ENCODE results near the gene AUNIP. TPM values are rescaled to one million over a fixed set of nuclear protein-coding genes. Genes with fewer than 3 reads are reported as not detected.

AUNIP gene
- total and polyA plus RNA-seq, 2 of the 8 experiments (the other 6 are each of a cell fraction or from before 2014, with no cell fraction given), result 18.6 to 23.2 TPM

DNA sequence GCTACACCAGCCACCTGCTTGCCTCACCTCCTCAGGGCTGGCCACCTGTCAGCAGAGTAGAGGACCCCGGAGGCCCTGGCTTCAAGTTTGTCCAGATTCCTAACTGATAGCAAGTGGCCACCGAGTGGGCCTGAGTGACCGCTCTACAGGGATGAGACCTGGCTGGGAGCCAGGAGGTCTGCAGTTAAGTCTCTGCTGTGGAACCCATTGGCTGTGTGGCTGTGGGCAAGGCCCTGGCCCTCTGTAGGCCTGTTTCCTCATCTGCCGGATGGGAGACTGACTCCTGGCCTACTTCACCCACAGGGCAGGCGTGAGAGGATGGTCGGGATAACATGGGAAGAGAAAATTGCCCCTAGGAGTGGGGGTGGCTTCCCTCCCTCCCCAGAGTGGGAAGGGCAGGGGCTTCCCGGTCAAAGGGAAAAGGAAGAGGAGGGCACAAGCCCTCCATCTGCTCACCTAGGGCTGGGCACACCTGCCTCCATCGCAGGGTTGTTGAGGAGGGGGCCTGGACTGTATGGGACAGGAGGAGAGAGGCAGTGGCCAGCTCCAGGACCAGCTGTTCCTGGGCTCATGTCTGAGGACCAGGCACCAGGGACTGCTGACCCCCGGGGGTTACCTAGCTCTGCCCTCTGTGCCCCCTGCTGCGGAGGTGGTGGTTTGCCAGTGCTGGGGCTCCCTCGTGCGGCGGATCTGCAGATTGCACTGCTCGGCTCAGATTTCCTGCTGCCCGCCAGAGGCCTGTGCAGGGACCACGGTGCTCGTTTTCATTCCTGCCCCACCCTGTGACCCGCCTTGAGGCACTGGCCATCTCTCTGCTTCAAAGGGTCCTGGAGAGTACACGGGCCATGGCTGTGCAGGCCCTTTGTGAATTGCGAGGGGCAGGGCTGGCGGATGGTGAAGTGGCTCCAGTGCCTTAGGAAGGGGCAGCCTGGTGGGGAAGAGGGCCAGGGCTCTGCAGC, 48.6 kb downstream of the AUNIP start (continued):
- TF ChIP-seq RAD21 (IDR thresholded peaks at IDR 0.05 in 1 of 2, conservative IDR thresholded peaks at IDR 0.05 in 1 of 2; ENCODE audit: low read depth in 2 of 2, low read length in 2 of 2) (peak; percentile 99 to 100), JUND (IDR thresholded peaks at IDR 0.05; ENCODE audit: low read length) (peak; percentile 61; the same call in 1 of the 2 replicates), EP300 (IDR thresholded peaks at IDR 0.05; ENCODE audit: borderline replicate concordance in 1 of 2, low read depth in 2 of 2, low read length in 2 of 2) (no peak)
- TF ChIP-seq, protein P1, sequence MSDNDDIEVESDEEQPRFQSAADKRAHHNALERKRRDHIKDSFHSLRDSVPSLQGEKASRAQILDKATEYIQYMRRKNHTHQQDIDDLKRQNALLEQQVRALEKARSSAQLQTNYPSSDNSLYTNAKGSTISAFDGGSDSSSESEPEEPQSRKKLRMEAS (IDR thresholded peaks at IDR 0.05), result peak; percentile 37
- TF ChIP-seq, protein P2, sequence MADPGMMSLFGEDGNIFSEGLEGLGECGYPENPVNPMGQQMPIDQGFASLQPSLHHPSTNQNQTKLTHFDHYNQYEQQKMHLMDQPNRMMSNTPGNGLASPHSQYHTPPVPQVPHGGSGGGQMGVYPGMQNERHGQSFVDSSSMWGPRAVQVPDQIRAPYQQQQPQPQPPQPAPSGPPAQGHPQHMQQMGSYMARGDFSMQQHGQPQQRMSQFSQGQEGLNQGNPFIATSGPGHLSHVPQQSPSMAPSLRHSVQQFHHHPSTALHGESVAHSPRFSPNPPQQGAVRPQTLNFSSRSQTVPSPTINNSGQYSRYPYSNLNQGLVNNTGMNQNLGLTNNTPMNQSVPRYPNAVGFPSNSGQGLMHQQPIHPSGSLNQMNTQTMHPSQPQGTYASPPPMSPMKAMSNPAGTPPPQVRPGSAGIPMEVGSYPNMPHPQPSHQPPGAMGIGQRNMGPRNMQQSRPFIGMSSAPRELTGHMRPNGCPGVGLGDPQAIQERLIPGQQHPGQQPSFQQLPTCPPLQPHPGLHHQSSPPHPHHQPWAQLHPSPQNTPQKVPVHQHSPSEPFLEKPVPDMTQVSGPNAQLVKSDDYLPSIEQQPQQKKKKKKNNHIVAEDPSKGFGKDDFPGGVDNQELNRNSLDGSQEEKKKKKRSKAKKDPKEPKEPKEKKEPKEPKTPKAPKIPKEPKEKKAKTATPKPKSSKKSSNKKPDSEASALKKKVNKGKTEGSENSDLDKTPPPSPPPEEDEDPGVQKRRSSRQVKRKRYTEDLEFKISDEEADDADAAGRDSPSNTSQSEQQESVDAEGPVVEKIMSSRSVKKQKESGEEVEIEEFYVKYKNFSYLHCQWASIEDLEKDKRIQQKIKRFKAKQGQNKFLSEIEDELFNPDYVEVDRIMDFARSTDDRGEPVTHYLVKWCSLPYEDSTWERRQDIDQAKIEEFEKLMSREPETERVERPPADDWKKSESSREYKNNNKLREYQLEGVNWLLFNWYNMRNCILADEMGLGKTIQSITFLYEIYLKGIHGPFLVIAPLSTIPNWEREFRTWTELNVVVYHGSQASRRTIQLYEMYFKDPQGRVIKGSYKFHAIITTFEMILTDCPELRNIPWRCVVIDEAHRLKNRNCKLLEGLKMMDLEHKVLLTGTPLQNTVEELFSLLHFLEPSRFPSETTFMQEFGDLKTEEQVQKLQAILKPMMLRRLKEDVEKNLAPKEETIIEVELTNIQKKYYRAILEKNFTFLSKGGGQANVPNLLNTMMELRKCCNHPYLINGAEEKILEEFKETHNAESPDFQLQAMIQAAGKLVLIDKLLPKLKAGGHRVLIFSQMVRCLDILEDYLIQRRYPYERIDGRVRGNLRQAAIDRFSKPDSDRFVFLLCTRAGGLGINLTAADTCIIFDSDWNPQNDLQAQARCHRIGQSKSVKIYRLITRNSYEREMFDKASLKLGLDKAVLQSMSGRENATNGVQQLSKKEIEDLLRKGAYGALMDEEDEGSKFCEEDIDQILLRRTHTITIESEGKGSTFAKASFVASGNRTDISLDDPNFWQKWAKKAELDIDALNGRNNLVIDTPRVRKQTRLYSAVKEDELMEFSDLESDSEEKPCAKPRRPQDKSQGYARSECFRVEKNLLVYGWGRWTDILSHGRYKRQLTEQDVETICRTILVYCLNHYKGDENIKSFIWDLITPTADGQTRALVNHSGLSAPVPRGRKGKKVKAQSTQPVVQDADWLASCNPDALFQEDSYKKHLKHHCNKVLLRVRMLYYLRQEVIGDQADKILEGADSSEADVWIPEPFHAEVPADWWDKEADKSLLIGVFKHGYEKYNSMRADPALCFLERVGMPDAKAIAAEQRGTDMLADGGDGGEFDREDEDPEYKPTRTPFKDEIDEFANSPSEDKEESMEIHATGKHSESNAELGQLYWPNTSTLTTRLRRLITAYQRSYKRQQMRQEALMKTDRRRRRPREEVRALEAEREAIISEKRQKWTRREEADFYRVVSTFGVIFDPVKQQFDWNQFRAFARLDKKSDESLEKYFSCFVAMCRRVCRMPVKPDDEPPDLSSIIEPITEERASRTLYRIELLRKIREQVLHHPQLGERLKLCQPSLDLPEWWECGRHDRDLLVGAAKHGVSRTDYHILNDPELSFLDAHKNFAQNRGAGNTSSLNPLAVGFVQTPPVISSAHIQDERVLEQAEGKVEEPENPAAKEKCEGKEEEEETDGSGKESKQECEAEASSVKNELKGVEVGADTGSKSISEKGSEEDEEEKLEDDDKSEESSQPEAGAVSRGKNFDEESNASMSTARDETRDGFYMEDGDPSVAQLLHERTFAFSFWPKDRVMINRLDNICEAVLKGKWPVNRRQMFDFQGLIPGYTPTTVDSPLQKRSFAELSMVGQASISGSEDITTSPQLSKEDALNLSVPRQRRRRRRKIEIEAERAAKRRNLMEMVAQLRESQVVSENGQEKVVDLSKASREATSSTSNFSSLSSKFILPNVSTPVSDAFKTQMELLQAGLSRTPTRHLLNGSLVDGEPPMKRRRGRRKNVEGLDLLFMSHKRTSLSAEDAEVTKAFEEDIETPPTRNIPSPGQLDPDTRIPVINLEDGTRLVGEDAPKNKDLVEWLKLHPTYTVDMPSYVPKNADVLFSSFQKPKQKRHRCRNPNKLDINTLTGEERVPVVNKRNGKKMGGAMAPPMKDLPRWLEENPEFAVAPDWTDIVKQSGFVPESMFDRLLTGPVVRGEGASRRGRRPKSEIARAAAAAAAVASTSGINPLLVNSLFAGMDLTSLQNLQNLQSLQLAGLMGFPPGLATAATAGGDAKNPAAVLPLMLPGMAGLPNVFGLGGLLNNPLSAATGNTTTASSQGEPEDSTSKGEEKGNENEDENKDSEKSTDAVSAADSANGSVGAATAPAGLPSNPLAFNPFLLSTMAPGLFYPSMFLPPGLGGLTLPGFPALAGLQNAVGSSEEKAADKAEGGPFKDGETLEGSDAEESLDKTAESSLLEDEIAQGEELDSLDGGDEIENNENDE (IDR thresholded peaks at IDR 0.05; ENCODE audit: insufficient replicate concordance, low read length), result no peak

All from H1 (cell line).